Iris pigment epithelial cell (primary cell): ENCODE data around the gene LMTK2.
A peak's percentile ranks its signal among the peaks of the same experiment; 100 is the strongest.

Source experiments
- DNase-seq: peaks from one replicate; pipeline ENCODE4 v3.0.0-alpha.2; 2011; ENCODE audit warnings: low read depth

LMTK2 gene

GRCh38 chr7:98137134-98137825 is 30.6 kb downstream of the LMTK2 start:
- no peak for DNase-seq

DNA sequence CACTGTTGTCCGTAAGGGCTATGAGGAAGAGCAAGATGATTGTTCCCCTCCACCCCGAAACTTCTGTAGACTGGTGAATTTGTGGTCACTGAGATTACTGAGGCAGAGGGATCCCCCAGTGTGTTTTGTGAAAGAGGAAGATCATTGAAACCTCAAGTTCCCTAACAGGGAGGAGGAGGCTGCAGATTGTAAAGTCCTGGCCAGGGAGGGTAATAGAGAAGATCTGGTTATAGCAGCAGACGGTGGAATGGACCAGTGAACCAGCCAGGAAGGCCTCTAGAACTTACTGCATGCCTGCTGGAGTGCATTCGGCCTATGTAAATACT is 31.1 kb downstream of the LMTK2 start:
- DNase-seq, result no peak

DNA sequence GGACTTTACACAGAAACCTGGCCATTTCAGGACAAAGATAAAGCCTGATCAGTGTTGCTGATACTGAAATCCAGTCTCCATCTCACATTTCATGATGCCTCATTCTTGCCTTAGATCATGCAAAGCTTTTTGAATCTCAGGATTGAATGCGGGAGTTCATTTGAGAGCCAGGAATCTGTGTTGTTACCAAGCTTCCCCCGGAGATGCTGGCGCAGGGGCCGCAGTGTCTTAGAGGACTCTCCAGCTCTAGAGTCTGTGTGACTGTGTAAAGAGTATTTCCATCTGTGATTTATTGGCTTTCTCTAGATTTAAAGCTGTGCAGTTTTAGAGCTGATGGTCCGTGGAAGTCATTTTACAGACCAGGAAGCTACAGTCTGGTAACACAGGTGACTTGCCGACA is 32.0 kb downstream of the LMTK2 start:
- no peak for DNase-seq

- DNase-seq, result no peak
Measured at GRCh38 chr7:98142658-98143057, 36.0 kb downstream of the LMTK2 start.

- DNase-seq, result no peak
Measured at GRCh38 chr7:98148607-98149006, 41.9 kb downstream of the LMTK2 start.

DNA sequence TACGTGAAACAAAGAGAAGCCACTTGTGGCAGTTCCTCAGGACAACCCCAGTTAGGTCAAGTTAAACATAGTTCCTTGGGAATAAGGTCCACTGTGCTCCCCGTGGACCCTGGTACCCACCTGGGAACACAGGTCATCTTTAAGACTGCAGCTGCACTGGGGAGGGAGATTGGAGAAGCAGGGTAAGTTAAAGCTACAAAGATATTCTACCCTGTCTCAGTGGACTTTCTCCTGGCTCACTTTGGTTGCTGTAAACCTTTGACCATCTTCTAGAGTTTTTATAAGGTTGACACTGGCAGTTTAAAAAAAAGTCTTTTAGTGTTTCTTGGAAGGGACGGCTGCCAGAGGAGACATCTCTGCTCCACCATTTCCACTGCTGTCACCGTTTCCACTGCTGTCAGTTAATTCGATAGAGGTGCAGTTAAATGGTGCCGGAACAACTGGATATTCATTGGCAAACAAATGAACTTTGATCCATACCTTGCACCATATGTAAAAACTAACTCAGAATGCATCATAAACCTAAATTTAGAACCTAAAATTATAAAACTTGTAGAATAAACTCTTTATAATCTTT is 42.5 kb downstream of the LMTK2 start:
- no peak for DNase-seq

DNA sequence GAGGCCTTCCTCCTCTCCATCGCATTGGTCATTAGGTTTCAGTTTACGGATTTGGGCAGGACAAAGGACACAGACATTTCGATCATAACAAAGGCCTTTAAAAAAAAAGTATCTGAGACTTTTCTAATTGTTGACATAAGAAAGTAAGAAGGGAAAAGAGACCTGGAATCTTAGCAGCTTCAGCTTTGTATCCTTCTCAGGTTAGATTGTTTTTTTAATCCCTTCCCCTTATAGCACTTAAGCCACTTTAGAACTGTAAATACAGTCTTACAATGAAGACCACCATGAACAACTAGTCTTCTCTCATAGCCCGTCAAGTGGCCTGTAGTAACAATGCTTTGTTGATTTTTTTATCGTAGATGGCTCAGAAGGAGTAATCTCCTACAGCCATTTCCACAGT is 45.2 kb downstream of the LMTK2 start:
- no peak for DNase-seq

DNA sequence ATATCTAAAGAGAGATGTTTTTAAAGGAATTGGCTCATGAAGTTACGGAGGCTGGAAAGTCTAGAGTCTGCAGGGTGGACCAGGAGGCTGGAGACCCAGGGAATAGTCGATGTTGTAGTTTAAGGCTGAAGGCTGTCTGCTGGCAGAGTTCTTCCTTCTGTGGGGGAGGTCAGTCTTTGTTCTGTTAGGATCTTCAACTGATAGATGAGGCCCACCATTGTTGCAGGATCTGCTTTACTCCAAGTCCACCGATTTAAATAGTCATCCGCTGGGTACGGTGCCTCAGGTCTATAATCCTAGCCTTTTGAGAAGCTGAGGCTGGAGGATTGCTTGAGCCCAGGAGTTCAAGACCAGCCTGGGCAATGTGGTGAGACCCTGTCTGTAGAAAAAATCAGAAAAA is 50.0 kb downstream of the LMTK2 start:
- no peak for DNase-seq

- DNase-seq, result no peak
Measured at GRCh38 chr7:98157761-98158160, 51.1 kb downstream of the LMTK2 start.

GRCh38 chr7:98162758-98163157 is 56.1 kb downstream of the LMTK2 start:
- DNase-seq, result no peak

- no peak for DNase-seq
Measured at GRCh38 chr7:98163269-98163668, 56.6 kb downstream of the LMTK2 start.

GRCh38 chr7:98163704-98164494 is 57.2 kb downstream of the LMTK2 start:
- peak; percentile 36 for DNase-seq

- DNase-seq, result peak; percentile 29
Measured at GRCh38 chr7:98165827-98166667, 59.4 kb downstream of the LMTK2 start.

DNA sequence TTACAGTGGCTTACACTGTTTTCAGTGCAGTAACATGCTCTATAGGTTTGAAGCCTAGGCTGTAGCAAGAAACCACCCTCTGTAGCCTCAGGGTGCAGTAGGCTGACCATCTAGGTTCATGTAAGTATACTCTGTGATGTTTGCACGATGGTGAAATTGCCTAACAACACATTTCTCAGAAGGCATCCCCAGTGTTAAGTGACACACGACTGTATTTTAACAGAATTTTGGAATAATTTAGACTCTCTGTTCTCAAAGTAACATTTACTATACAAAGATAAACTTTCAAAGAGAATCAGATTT is 60.0 kb downstream of the LMTK2 start:
- no peak for DNase-seq

GRCh38 chr7:98167653-98168052 is 61.0 kb downstream of the LMTK2 start:
- no peak for DNase-seq

GRCh38 chr7:98168181-98168903 is 61.7 kb downstream of the LMTK2 start:
- DNase-seq, result peak; percentile 46

DNA sequence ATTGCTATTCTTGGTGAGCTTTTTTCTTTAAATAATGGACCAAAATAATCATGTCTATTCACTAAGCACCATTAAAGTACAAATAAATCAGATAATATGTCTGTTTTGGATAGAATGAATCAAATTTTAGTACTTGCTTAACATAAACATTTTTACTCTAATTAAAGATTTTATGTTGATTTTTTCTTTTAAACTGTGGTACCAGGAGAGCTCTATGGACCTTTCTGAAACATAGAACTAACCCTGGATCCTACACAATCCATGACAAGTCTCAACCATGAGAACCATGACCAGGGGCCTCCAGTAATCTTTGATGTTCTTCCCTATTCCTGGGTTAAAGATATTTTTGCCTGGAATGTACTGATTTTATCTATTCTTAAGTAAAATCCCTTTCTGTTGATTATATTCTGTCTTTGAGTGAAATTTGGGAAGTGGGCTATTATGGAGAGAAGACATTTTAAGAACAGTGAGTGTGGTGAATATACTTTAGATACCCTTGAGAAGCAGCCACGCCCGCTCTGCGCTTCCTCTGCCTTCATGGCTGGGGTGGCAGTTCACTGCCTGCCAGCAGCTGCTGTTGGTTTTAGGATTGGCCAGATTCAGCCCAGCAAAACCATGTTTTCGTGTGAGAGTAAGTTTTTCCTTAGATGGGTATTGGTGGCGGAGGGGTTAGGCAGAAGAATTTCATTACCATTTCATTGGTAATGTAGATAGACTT is 62.4 kb downstream of the LMTK2 start:
- no peak for DNase-seq

DNA sequence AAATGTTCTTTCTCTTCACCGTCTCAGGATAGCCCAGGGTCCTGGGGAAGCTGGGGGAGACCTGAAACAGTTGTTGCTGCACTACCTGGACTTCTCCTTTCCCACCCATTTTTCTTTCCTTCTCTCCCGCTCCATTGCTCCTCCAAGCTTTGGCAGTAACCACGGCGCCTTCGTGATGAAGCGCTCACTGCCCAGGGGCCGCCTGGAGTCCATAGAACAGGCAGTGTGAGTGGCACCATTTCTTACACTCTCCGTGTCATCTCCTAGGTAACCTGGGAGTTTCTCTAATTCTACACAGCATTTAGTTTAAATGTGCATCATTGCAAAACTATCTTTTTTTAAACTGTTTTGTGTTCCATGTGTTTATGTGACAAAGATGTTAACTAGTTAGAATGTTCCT is 64.3 kb downstream of the LMTK2 start:
- no peak for DNase-seq

DNA sequence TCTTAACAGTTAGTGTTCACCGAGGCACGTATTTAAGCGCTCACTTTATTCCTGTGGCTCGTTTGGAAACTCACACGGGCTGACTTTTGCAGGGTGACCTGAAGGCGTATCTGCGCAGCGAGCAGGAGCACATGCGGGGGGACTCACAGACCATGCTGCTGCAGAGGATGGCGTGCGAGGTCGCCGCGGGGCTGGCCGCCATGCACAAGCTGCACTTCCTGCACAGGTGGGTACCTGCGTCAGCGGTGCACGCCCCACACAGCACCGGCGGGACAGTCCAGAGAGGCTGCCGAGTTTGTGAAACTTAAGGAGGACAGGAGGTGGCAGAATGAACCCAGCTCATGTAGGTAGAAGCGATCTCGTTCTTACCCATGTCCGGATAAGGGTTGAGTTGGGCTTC is 64.8 kb downstream of the LMTK2 start:
- no peak for DNase-seq

GRCh38 chr7:98174334-98175259 is 67.9 kb downstream of the LMTK2 start:
- DNase-seq, result no peak
